Peyer's patch (tissue), 4 donors: Measurements from ENCODE around the gene RTP3. TPM values are rescaled to one million over a fixed set of nuclear protein-coding genes. Genes with fewer than 3 reads are reported as not detected.
A peak's percentile ranks its signal among the peaks of the same experiment; 100 is the strongest.

Experiments
- DNase-seq, 3 donors: peaks; one replicate each; pipeline ENCODE4 v3.0.0-alpha.2; 2017 to 2019
- H3K27ac ChIP-seq, 4 donors: fragments of 200-600 bp; sonication (generic); one replicate each; pipeline ENCODE4 v1.5.1; 2016 to 2019
- H3K27me3 ChIP-seq, 2 donors: fragments of 200-600 bp; sonication (generic); one replicate each; pipeline ENCODE4 v1.5.1; 2019
- H3K36me3 ChIP-seq, 3 donors: fragments of 200-600 bp; sonication (generic); one replicate each; pipeline ENCODE4 v1.5.1; 2016 to 2019
- H3K4me1 ChIP-seq, 4 donors: fragments of 200-600 bp; sonication (generic); one replicate each; pipeline ENCODE4 v1.5.1; 2016 to 2019
- H3K4me3 ChIP-seq, 4 donors: fragments of 200-600 bp; sonication (generic); 1 replicate in 3 of 4; 2 replicates in 1 of 4; pipeline ENCODE4 v1.5.1; 2016 to 2019; ENCODE audit warnings: mild to moderate bottlenecking in 1 of 4
- H3K9me3 ChIP-seq, 4 donors: fragments of 200-600 bp; sonication (generic); one replicate each; pipeline ENCODE4 v1.5.1; 2016 to 2019; ENCODE audit warnings: mild to moderate bottlenecking in 1 of 4
- POLR2A ChIP-seq, 2 donors: fragments of 450-650 bp; IDR thresholded peaks; one replicate each; pipeline ENCODE4 v1.5.1; 2017; ENCODE audit warnings: antibody characterized with exemption in 2 of 2, mild to moderate bottlenecking in 2 of 2, moderate library complexity in 2 of 2
- total RNA-seq, 4 donors: library from RNA; depleted of rRNA; stranded (reverse); fragments of >200 nt; gene quantifications; one replicate each; pipeline ENCODE4 v1.1.0, GENCODE V29; 2016
- TF ChIP-seq, protein P1 (sequence below), 6 experiments: fragments of 450-650 bp in 4 of 6; fragments of 200-600 bp in 2 of 6; sonication (generic) in 1 of 6; IDR thresholded peaks; one replicate each; pipeline ENCODE4 v1.5.1; 2017 to 2019; ENCODE audit warnings: antibody characterized with exemption in 6 of 6, mild to moderate bottlenecking in 3 of 6, moderate library complexity in 1 of 6

Gene RTP3
- total RNA-seq, 4 donors from 2014 or later = not detected

DNA sequence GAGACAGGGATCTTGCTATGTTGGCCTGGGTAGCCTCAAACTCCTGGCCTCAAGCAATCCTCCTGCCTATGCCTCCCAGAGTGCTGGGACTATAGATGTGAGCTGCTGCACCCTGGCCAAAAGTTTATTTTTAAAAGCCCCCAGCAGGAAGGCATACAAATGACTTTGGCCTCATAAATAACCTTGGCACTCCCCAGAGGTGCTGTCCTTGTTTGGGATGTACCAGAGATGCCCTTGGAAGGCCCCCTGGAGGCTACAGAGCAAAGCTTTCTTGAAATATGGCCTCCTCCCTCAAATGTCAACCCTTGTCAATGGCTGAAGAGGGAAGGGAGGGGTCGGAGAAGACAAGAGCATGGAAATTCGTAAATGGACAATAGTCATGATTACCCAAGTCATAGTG is 14.0 kb upstream of the RTP3 start:
- no peak for DNase-seq
- H3K4me3 ChIP-seq = no peak overlapping the region
- TF ChIP-seq, protein P1, sequence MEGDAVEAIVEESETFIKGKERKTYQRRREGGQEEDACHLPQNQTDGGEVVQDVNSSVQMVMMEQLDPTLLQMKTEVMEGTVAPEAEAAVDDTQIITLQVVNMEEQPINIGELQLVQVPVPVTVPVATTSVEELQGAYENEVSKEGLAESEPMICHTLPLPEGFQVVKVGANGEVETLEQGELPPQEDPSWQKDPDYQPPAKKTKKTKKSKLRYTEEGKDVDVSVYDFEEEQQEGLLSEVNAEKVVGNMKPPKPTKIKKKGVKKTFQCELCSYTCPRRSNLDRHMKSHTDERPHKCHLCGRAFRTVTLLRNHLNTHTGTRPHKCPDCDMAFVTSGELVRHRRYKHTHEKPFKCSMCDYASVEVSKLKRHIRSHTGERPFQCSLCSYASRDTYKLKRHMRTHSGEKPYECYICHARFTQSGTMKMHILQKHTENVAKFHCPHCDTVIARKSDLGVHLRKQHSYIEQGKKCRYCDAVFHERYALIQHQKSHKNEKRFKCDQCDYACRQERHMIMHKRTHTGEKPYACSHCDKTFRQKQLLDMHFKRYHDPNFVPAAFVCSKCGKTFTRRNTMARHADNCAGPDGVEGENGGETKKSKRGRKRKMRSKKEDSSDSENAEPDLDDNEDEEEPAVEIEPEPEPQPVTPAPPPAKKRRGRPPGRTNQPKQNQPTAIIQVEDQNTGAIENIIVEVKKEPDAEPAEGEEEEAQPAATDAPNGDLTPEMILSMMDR (IDR thresholded peaks at IDR 0.05) = no peak
- no peak for TF ChIP-seq POLR2A (IDR thresholded peaks at IDR 0.05)
- H3K27me3 ChIP-seq = no peaks in the 10 kb centered on the region
- no peaks in the 10 kb centered on the region for H3K36me3 ChIP-seq
- no peak overlapping the region for H3K27ac ChIP-seq
- H3K9me3 ChIP-seq = no peaks in the 10 kb centered on the region
- H3K4me1 ChIP-seq = peaks cover 0 to 6% (median under 1%) of the 10 kb centered on the region in 4 donors

- H3K27ac ChIP-seq = no peak overlapping the region
- H3K9me3 ChIP-seq = no peaks in the 10 kb centered on the region
- H3K4me3 ChIP-seq = no peak overlapping the region
- TF ChIP-seq POLR2A (IDR thresholded peaks at IDR 0.05) = no peak
- TF ChIP-seq, protein P1 (IDR thresholded peaks at IDR 0.05) = no peak
- no peak for DNase-seq
- H3K4me1 ChIP-seq = peaks cover 0 to 10% (median 5%) of the 10 kb centered on the region in 4 donors
- H3K36me3 ChIP-seq = no peaks in the 10 kb centered on the region
- H3K27me3 ChIP-seq = no peaks in the 10 kb centered on the region
These were observed 13.4 kb upstream of the RTP3 start for GRCh38 chr3:46484388-46484787.

GRCh38 chr3:46484911-46485778 is 12.6 kb upstream of the RTP3 start:
- Histone ChIP-seq H3K36me3 (no peaks in the 10 kb centered on the region), H3K27ac (no peak overlapping the region), H3K4me3 (no peak overlapping the region), H3K9me3 (no peaks in the 10 kb centered on the region), H3K4me1 (peaks cover 0 to 10% (median 6%) of the 10 kb centered on the region in 4 donors), H3K27me3 (no peaks in the 10 kb centered on the region)
- TF ChIP-seq, protein P1 (IDR thresholded peaks at IDR 0.05) = no peak
- TF ChIP-seq POLR2A (IDR thresholded peaks at IDR 0.05) = no peak
- DNase-seq = peak in 1 of 3 donors; percentile 60

DNA sequence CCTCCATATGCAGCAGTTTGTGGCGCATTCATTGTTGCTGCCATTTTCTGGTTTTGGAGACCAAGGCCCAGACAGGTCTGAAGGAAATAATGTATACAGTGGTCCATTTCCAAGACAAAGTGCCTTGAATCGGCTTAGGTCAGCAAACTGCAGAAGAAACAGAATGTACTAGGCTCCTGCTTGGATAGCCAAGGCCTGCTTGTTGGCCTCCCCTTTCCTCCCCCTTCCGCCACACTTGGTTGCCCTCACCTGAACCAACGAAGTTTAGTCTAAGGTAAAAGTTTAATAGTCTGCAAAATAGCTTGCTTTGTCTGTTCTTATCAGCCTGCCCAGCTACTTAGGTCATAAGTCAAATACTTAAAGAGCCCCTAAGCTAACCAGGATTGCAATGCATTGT is 12.0 kb upstream of the RTP3 start:
- Histone ChIP-seq H3K27me3 (no peaks in the 10 kb centered on the region), H3K4me1 (peaks cover 0 to 10% (median 6%) of the 10 kb centered on the region in 4 donors), H3K27ac (no peak overlapping the region), H3K4me3 (no peak overlapping the region), H3K36me3 (no peaks in the 10 kb centered on the region), H3K9me3 (no peaks in the 10 kb centered on the region)
- no peak for DNase-seq
- TF ChIP-seq, protein P1 (IDR thresholded peaks at IDR 0.05) = no peak
- no peak for TF ChIP-seq POLR2A (IDR thresholded peaks at IDR 0.05)

DNA sequence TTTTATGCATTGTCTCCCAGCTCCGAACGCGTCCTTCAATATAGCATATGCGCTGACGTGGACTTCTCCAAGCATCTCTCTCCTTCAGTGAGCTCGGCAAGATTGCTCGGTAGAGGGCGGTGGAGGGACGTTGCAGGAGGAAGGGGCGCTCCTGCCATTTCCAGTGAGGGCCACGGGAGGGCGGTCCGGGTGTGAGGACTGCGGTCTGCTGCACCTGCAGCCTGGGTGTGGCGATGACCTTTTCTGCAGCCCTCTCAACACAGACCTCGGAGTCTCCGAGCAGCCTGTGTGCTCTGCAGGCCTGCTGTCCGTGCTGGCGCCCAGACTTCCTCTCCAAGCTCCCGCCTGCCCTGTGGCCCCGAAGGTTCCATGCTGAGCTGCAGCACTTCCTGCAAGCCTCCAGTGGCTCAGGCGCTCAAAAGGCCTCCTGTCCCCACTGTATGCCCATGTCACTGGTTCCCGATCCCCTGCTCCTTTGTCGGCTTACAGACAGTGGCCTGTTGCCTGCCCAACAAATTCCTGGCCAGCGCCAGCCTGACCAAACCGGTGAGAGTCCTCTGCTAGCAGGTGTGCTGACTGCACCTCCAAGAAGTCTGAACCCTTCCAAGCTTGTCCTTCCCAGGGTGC is 8.9 kb upstream of the RTP3 start:
- no peaks in the 10 kb centered on the region for H3K36me3 ChIP-seq

More for the DNA sequence above, 8.9 kb upstream of the RTP3 start:
- peak overlapping the region in 2 of 4 donors; percentile 17 to 19 for H3K4me3 ChIP-seq
- peak; percentile 95 to 98 (median 97) for DNase-seq
- TF ChIP-seq, protein P1 (IDR thresholded peaks at IDR 0.05) = peak; percentile 98 to 100 (median 100)
- TF ChIP-seq POLR2A (IDR thresholded peaks at IDR 0.05) = no peak
- peaks cover 0 to 10% (median 6%) of the 10 kb centered on the region in 4 donors for H3K4me1 ChIP-seq
- peak overlapping the region in 2 of 4 donors; percentile 9 to 57 for H3K27ac ChIP-seq
- no peaks in the 10 kb centered on the region for H3K27me3 ChIP-seq
- no peaks in the 10 kb centered on the region for H3K9me3 ChIP-seq
